Hepatocyte (in vitro differentiated cells): ENCODE results near the gene ZBTB4.

Experiments used
- EZH2 ChIP-seq: fragments of 200-600 bp; sonication (generic); IDR thresholded peaks from 2 replicates; pipeline ENCODE4 v1.6.1; 2016; ENCODE audit warnings: antibody characterized with exemption, mild to moderate bottlenecking, borderline replicate concordance
- EZH2phosphoT487 ChIP-seq: fragments of 200-600 bp; sonication (generic); IDR thresholded peaks from one replicate; pipeline ENCODE4 v1.6.1; 2018; ENCODE audit warnings: antibody characterized with exemption, mild to moderate bottlenecking, low read depth, moderate library complexity; ENCODE audit not compliant: unreplicated experiment, severe bottlenecking
- TF ChIP-seq, protein P1 (sequence below): fragments of 200-600 bp; sonication (generic); IDR thresholded peaks from 2 replicates; pipeline ENCODE4 v1.5.1; 2016; ENCODE audit warnings: antibody characterized with exemption, mild to moderate bottlenecking; ENCODE audit not compliant: poor library complexity

DNA sequence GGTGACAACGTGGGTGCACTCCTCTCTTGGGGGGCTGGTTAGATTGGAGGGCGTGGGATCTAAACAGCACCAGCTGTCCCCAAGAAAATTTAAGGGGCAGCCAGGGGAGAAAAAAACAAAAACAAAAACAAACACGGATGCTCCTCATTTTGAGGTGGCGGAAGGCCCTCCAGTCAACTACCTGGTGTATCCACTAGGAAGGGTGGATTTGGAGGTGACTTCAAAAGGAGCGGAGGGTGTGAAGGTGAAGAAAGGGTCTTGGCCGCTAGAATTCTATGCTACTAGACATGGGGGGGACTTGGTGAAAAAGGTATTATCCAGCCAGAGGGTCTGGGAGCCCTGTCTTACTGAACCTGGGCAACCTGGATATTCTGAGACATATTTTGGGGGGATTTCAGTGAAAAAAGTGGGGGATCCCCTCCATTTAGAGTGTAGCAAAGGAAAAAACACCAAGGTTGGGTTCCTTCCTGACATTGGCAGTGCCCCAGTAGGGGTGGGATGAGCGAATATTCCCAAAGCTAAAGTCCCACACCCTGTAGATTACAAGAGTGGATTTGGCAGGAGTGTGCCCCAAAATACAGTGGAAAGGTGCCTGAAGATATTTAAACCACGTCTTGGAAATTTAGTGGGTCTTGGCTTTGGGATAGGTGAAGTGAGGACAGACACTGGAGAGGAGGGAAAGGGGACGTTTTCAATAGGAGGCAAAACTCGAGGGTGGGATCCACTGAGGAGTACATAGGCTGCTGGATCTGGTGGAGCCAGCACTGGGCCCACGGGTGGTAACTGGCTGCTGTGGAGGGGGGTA, 40.6 kb downstream of the ZBTB4 start:
- TF ChIP-seq, protein P1, sequence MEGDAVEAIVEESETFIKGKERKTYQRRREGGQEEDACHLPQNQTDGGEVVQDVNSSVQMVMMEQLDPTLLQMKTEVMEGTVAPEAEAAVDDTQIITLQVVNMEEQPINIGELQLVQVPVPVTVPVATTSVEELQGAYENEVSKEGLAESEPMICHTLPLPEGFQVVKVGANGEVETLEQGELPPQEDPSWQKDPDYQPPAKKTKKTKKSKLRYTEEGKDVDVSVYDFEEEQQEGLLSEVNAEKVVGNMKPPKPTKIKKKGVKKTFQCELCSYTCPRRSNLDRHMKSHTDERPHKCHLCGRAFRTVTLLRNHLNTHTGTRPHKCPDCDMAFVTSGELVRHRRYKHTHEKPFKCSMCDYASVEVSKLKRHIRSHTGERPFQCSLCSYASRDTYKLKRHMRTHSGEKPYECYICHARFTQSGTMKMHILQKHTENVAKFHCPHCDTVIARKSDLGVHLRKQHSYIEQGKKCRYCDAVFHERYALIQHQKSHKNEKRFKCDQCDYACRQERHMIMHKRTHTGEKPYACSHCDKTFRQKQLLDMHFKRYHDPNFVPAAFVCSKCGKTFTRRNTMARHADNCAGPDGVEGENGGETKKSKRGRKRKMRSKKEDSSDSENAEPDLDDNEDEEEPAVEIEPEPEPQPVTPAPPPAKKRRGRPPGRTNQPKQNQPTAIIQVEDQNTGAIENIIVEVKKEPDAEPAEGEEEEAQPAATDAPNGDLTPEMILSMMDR, result no peak
- TF ChIP-seq EZH2 (no peak), EZH2phosphoT487 (no peak)
